Ovary (tissue), 3 donors: ENCODE data around the gene HPCAL4.

ENCODE experiments used
- CTCF ChIP-seq, 3 donors: fragments of 450-650 bp in 2 of 3; fragments of 200-600 bp in 1 of 3; IDR thresholded peaks; one replicate each; pipeline versions ENCODE4 v1.5.1 to v1.8.0; 2016 to 2022; ENCODE audit warnings: antibody characterized with exemption in 3 of 3, mild to moderate bottlenecking in 1 of 3
- EP300 ChIP-seq: sonication (generic); formaldehyde crosslinking; IDR thresholded peaks from one replicate; pipeline ENCODE4 v1.6.1; 2017; ENCODE audit warnings: antibody characterized with exemption
- POLR2A ChIP-seq: fragments of 450-650 bp; IDR thresholded peaks from one replicate; pipeline ENCODE4 v1.6.1; 2017; ENCODE audit warnings: antibody characterized with exemption, mild to moderate bottlenecking, moderate library complexity
- donor health status: DM: no; HTN: no; CAD: no.

GRCh38 chr1:39684313-39684664, 6.9 kb downstream of the HPCAL4 start:
- no peak for TF ChIP-seq CTCF (IDR thresholded peaks at IDR 0.05)
- TF ChIP-seq POLR2A = no peak
- TF ChIP-seq EP300 = no peak
